Caco-2 (cell line): Measurements from ENCODE around the gene ATOSB. TPM values are rescaled to one million over a fixed set of nuclear protein-coding genes. Genes with fewer than 3 reads are reported as not detected.

Experiments
- BruUV-seq: library from RNA; stranded (reverse); fragments of 400-500 nt; replicated peaks from 2 replicates; lab custom pipeline; 2021; lab: Mats Ljungman, UMichigan
- CTCF ChIA-PET: fragments of 300-600 bp; sonication (Branson Sonifier 250); formaldehyde crosslinking; loops from one replicate; lab custom pipeline; 2022; ENCODE audit warnings: antibody characterized with exemption; lab: Charles Lee
- POLR2A ChIA-PET: fragments of 300-600 bp; sonication (Branson Sonifier 250); formaldehyde crosslinking; loops from one replicate; lab custom pipeline; 2022; ENCODE audit warnings: antibody characterized with exemption; lab: Charles Lee
- DNase-seq, 2 experiments: peaks; one replicate each; pipeline versions ENCODE4 v3.0.0 to v3.0.0-alpha.2; 2020 to 2022
- H3K27me3 ChIP-seq: replicated peaks from 2 replicates; pipeline ENCODE4 v1.6.0; 2011; ENCODE audit warnings: low read length; ENCODE audit not compliant: control insufficient read depth, insufficient read depth
- H3K36me3 ChIP-seq: 2 replicates; pipeline ENCODE4 v1.5.1; 2011; ENCODE audit warnings: low read length; ENCODE audit not compliant: control insufficient read depth, insufficient read depth
- H3K4me1 ChIP-seq: fragments of 250-450 bp; sonication (Bioruptor Pico); 2 replicates; pipeline ENCODE4 v1.5.1; 2020; ENCODE audit warnings: mild to moderate bottlenecking
- H3K4me3 ChIP-seq: 2 replicates; pipeline ENCODE4 v1.5.1; 2011; ENCODE audit warnings: low read depth, mild to moderate bottlenecking, control low read depth, low read length
- H3K9me3 ChIP-seq: fragments of 250-450 bp; sonication (Bioruptor Pico); 2 replicates; pipeline ENCODE4 v1.5.1; 2020; ENCODE audit warnings: mild to moderate bottlenecking, moderate library complexity
- H3K27ac Mint-ChIP-seq: one replicate; pipeline ENCODE4 v1.8.0; 2022; ENCODE audit warnings: mixed read lengths; ENCODE audit not compliant: unreplicated experiment
- H3K27me3 Mint-ChIP-seq: one replicate; pipeline ENCODE4 v1.8.0; 2022; ENCODE audit warnings: mixed read lengths; ENCODE audit not compliant: insufficient read depth, unreplicated experiment
- H3K36me3 Mint-ChIP-seq: one replicate; pipeline ENCODE4 v1.8.0; 2022; ENCODE audit warnings: mild to moderate bottlenecking, mixed read lengths; ENCODE audit not compliant: insufficient read depth, unreplicated experiment
- H3K4me1 Mint-ChIP-seq: one replicate; pipeline ENCODE4 v1.8.0; 2022; ENCODE audit warnings: low read depth, mixed read lengths; ENCODE audit not compliant: unreplicated experiment
- H3K4me3 Mint-ChIP-seq: one replicate; pipeline ENCODE4 v1.8.0; 2022; ENCODE audit warnings: mild to moderate bottlenecking, moderate library complexity, mixed read lengths; ENCODE audit not compliant: unreplicated experiment
- H3K9me3 Mint-ChIP-seq: one replicate; pipeline ENCODE4 v1.8.0; 2022; ENCODE audit warnings: mixed read lengths; ENCODE audit not compliant: unreplicated experiment
- CTCF ChIP-seq, 2 experiments: fragments of 200-600 bp in 1 of 2; IDR thresholded peaks; 1 replicate in 1 of 2; 2 replicates in 1 of 2; pipeline versions ENCODE4 v1.5.1 to v1.8.0; 2011 to 2022; ENCODE audit warnings: antibody characterized with exemption in 1 of 2, control low read depth in 1 of 2, inconsistent platforms in 1 of 2, low read depth in 1 of 2, low read length in 1 of 2, mild to moderate bottlenecking in 1 of 2, moderate library complexity in 1 of 2; ENCODE audit not compliant: insufficient read depth in 1 of 2, severe bottlenecking in 1 of 2, unreplicated experiment in 1 of 2
- intact Hi-C: fragments of 100-400 bp; cut with micrococcal nuclease; formaldehyde crosslinking; loops from one replicate; pipeline ENCODE4 v1.10.0; 2022; ENCODE audit not compliant: unreplicated experiment
- total RNA-seq: library from RNA; stranded (reverse); gene quantifications from 2 replicates; pipeline ENCODE4 v1.2.3, GENCODE V29; 2022

ATOSB gene
- total RNA-seq, 1 experiment from 2014 or later: 5.8 TPM

GRCh38 chr9:35134920-35135319 is 19.3 kb upstream of the ATOSB start:
- H3K27me3 ChIP-seq: no peaks in the 10 kb centered on the region
- intact Hi-C loops: no loop called here
- peaks cover 4% of the 10 kb centered on the region; the same call in 1 of the 2 replicates for H3K9me3 ChIP-seq
- ChIA-PET POLR2A (no interaction called here), CTCF (no interaction called here)
- no peak for TF ChIP-seq CTCF (IDR thresholded peaks at IDR 0.05; ENCODE audit: insufficient read depth in 1 of 2, low read depth in 1 of 2, low read length in 1 of 2, severe bottlenecking in 1 of 2, unreplicated experiment in 1 of 2)
- no peaks in the 10 kb centered on the region for H3K4me1 ChIP-seq
- no peaks in the 10 kb centered on the region for H3K27me3 Mint-ChIP-seq
- no peak overlapping the region for H3K27ac Mint-ChIP-seq
- no peaks in the 10 kb centered on the region for H3K36me3 ChIP-seq
- no peaks in the 10 kb centered on the region for H3K36me3 Mint-ChIP-seq
- no peak overlapping the region for H3K4me3 Mint-ChIP-seq
- H3K4me1 Mint-ChIP-seq: no peaks in the 10 kb centered on the region
- BruUV-seq: no TSS peak
- H3K9me3 Mint-ChIP-seq: no peaks in the 10 kb centered on the region
- DNase-seq: no peak
- H3K4me3 ChIP-seq: no peak overlapping the region

GRCh38 chr9:35116898-35117551 is 1.4 kb upstream of the ATOSB start:
- CTCF ChIA-PET: interaction anchor here (0.6 to 3.0 kb wide), 10 partner anchors 14 to 437 kb away, joined by 3 to 54 read pairs (median 4); partner anchors contain the start of gene UNC13B
- intact Hi-C loops: loop anchor here (1.0 to 10.0 kb wide), 7 partner anchors 44 to 618 kb away; partner anchors contain the start of genes CREB3 and TLN1
- POLR2A ChIA-PET: interaction anchor here (0.6 to 3.3 kb wide), 4 partner anchors 14 to 694 kb away, joined by 3 to 26 read pairs (median 8); partner anchors contain the start of genes STOML2 and UNC13B
- BruUV-seq: no TSS peak
- peak; percentile 90 to 91 for DNase-seq
- Mint-ChIP-seq H3K27ac (peak overlapping the region; percentile 68), H3K27me3 (no peaks in the 10 kb centered on the region), H3K4me3 (peak overlapping the region; percentile 91), H3K9me3 (no peaks in the 10 kb centered on the region), H3K4me1 (peaks cover 17% of the 10 kb centered on the region), H3K36me3 (peaks cover 14% of the 10 kb centered on the region)
- Histone ChIP-seq H3K4me1 (peaks cover 21% of the 10 kb centered on the region), H3K27me3 (no peaks in the 10 kb centered on the region), H3K36me3 (no peaks in the 10 kb centered on the region), H3K4me3 (peak overlapping the region; percentile 92), H3K9me3 (no peaks in the 10 kb centered on the region)
- peak; percentile 90 for TF ChIP-seq CTCF (IDR thresholded peaks at IDR 0.05; ENCODE audit: insufficient read depth in 1 of 2, low read depth in 1 of 2, low read length in 1 of 2, severe bottlenecking in 1 of 2, unreplicated experiment in 1 of 2)

GRCh38 chr9:35116539-35116897 is 856 bp upstream of the ATOSB start:
- Mint-ChIP-seq H3K27me3 (no peaks in the 10 kb centered on the region), H3K27ac (peak overlapping the region; percentile 68), H3K4me3 (peak overlapping the region; percentile 91), H3K9me3 (no peaks in the 10 kb centered on the region), H3K4me1 (peaks cover 21% of the 10 kb centered on the region), H3K36me3 (peaks cover 18% of the 10 kb centered on the region)
- ChIA-PET CTCF (interaction anchor here (0.6 to 3.0 kb wide), 11 partner anchors 13 to 479 kb away, joined by 3 to 54 read pairs (median 4); partner anchors contain the start of genes SIGMAR1 and UNC13B), POLR2A (interaction anchor here (0.7 to 3.3 kb wide), 4 partner anchors 13 to 695 kb away, joined by 3 to 26 read pairs (median 8); partner anchors contain the start of genes PIGO, STOML2 and UNC13B)
- H3K4me3 ChIP-seq: peak overlapping the region; percentile 92
- H3K4me1 ChIP-seq: peaks cover 25% of the 10 kb centered on the region
- no TSS peak for BruUV-seq
- DNase-seq: no peak
- intact Hi-C loops: loop anchor here (1.0 to 10.0 kb wide), 6 partner anchors 45 to 618 kb away; partner anchors contain the start of genes CREB3 and TLN1
- H3K27me3 ChIP-seq: no peaks in the 10 kb centered on the region
- H3K36me3 ChIP-seq: no peaks in the 10 kb centered on the region
- no peak for TF ChIP-seq CTCF (IDR thresholded peaks at IDR 0.05; ENCODE audit: insufficient read depth in 1 of 2, low read depth in 1 of 2, low read length in 1 of 2, severe bottlenecking in 1 of 2, unreplicated experiment in 1 of 2)
- H3K9me3 ChIP-seq: no peaks in the 10 kb centered on the region
